Kidney (tissue), 14 donors: ENCODE results near the gene KITLG. TPM values are rescaled to one million over a fixed set of nuclear protein-coding genes. Genes with fewer than 3 reads are reported as not detected.
A peak's percentile ranks its signal among the peaks of the same experiment; 100 is the strongest.

Experiments
- DNase-seq, 5 donors: peaks; one replicate each; pipeline ENCODE4 v3.0.0-alpha.2; 2013 to 2020
- FAIRE-seq: peaks from 2 replicates; lab custom pipeline; 2012; peaks lifted over from hg19 to GRCh38; lab: Jason Lieb, UNC
- H3K27ac ChIP-seq, 2 donors: one replicate each; pipeline ENCODE4 v1.7.0; 2013; ENCODE audit warnings: low read depth in 2 of 2, low read length in 2 of 2, inconsistent platforms in 1 of 2
- H3K27me3 ChIP-seq: one replicate; pipeline ENCODE4 v1.7.1; 2013; ENCODE audit warnings: low read length, inconsistent platforms; ENCODE audit not compliant: control insufficient read depth, insufficient read depth
- H3K36me3 ChIP-seq, 3 donors: one replicate each; pipeline versions ENCODE4 v1.7.0 to v1.7.1; 2013; ENCODE audit warnings: low read length in 3 of 3, control low read depth in 1 of 3, inconsistent platforms in 1 of 3; ENCODE audit not compliant: insufficient read depth in 3 of 3, control insufficient read depth in 2 of 3
- H3K4me1 ChIP-seq, 3 donors: one replicate each; pipeline versions ENCODE4 v1.7.0 to v1.7.1; 2013; ENCODE audit warnings: low read length in 3 of 3, inconsistent platforms in 1 of 3, low read depth in 1 of 3; ENCODE audit not compliant: control insufficient read depth in 2 of 3, insufficient read depth in 2 of 3
- H3K4me3 ChIP-seq, 3 donors: one replicate each; pipeline versions ENCODE4 v1.7.0 to v1.8.1; 2013; ENCODE audit warnings: low read length in 3 of 3, control low read depth in 1 of 3, inconsistent platforms in 1 of 3
- H3K9ac ChIP-seq, 3 donors: one replicate each; pipeline versions ENCODE4 v1.7.0 to v1.7.1; 2013; ENCODE audit warnings: low read length in 3 of 3, control low read depth in 1 of 3, inconsistent platforms in 1 of 3
- H3K9me3 ChIP-seq, 3 donors: one replicate each; pipeline versions ENCODE4 v1.7.0 to v1.7.1; 2013; ENCODE audit warnings: low read length in 3 of 3, control low read depth in 1 of 3, inconsistent platforms in 1 of 3; ENCODE audit not compliant: control insufficient read depth in 2 of 3, insufficient read depth in 1 of 3
- CTCF ChIP-seq: IDR thresholded peaks from 3 replicates; pipeline ENCODE4 v1.5.1; 2012; ENCODE audit warnings: mild to moderate bottlenecking, moderate library complexity, borderline replicate concordance; ENCODE audit not compliant: insufficient read depth; ENCODE audit errors: extremely low read depth
- intact Hi-C: fragments of 100-400 bp; cut with DNase I; formaldehyde crosslinking; loops from one replicate; pipeline ENCODE4 v1.11.1; 2022
- polyA plus RNA-seq: library from polyadenylated mRNA; stranded (reverse); fragments of 350-450 nt; fragmentation: Illumina TruSeq; extraction: RNeasy Lipid Tissue Mini Kit (QIAGEN cat#74804); gene quantifications from one replicate; pipeline ENCODE4 v1.2.3, GENCODE V29; 2014; ENCODE audit warnings: low read depth, low replicate concordance; ENCODE audit not compliant: insufficient read depth
- total RNA-seq: library from RNA; stranded (reverse); fragmentation: NEBNext Ultra II Directional; extraction: Animal tissue kit (Norgen Biotek cat#: 25700); gene quantifications from one replicate; pipeline ENCODE4 v1.2.1, GENCODE V29; 2021
- donor health status: control.
- donor health status: control.
- donor health status: control.
- donor health status: control.
- donor health status: control.
- donor health status: DM: yes; HTN: yes; CAD: no.
- donor health status: Normal renal cell carcinoma (clear cell type).

Gene KITLG
- total and polyA plus RNA-seq, 2 donors from 2014 or later, result 17.6 to 125 TPM

- no peak overlapping the region for H3K27ac ChIP-seq
- FAIRE-seq (no peak), DNase-seq (no peak)
- H3K4me1 ChIP-seq, result no peaks in the 10 kb centered on the region
- no peak overlapping the region for H3K9ac ChIP-seq
- no peaks in the 10 kb centered on the region for H3K9me3 ChIP-seq
- H3K27me3 ChIP-seq, result no peaks in the 10 kb centered on the region
- no peak for TF ChIP-seq CTCF
- intact Hi-C loops, result no loop called here
- H3K4me3 ChIP-seq, result no peak overlapping the region
- H3K36me3 ChIP-seq, result no peaks in the 10 kb centered on the region
These were observed 126.9 kb downstream of the KITLG start for GRCh38 chr12:88453323-88453722.

DNA sequence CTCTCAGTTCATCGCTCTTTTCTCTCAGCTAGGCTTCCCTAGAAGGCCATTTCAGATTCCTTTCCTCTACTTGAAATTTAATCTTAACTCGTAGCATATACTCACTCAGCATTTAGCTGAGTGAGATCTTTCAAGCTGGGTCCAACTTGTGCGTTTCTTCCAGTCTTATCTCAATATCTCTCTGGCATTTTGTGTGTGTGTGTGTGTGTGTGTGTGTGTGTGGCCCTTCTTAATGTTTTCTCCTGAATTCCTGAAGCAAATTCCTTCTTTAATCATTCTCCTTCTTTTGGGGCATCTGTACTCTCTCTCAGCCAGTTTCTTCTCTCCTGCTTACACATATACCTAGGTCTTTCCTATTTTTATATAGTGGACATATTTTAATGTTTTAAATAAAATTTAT, 129.1 kb downstream of the KITLG start:
- FAIRE-seq (no peak), DNase-seq (peak in 1 of 5 donors; percentile 9)
- H3K4me1 ChIP-seq, result no peaks in the 10 kb centered on the region
- no peak overlapping the region for H3K27ac ChIP-seq
- intact Hi-C loops, result no loop called here
- H3K9me3 ChIP-seq, result no peaks in the 10 kb centered on the region
- H3K27me3 ChIP-seq, result no peaks in the 10 kb centered on the region
- no peak for TF ChIP-seq CTCF
- H3K9ac ChIP-seq, result no peak overlapping the region
- no peak overlapping the region for H3K4me3 ChIP-seq
- no peaks in the 10 kb centered on the region for H3K36me3 ChIP-seq

DNA sequence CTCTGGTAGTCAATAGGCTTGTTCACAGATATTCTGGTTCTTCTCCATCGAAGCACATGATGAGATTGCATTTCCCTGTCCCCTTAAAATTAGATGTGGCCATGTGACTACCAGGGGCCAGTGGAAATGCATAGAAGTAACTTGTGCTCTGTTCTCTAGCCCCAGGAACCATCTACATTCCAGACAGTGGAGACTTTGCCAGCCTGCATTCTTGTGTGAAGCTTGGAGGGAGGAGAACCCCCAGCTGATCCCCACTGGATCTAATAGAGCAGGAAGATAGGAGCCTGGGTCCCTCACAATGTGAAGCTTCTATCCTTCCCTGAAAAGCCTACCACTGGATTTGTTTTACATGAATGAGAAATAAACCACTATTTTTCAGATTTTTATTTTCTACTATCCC, 130.1 kb downstream of the KITLG start:
- intact Hi-C loops, result no loop called here
- Histone ChIP-seq H3K4me3 (no peak overlapping the region), H3K9me3 (no peaks in the 10 kb centered on the region), H3K4me1 (no peaks in the 10 kb centered on the region), H3K9ac (no peak overlapping the region), H3K27ac (no peak overlapping the region), H3K36me3 (no peaks in the 10 kb centered on the region), H3K27me3 (no peaks in the 10 kb centered on the region)
- DNase-seq (no peak), FAIRE-seq (no peak)
- no peak for TF ChIP-seq CTCF

DNA sequence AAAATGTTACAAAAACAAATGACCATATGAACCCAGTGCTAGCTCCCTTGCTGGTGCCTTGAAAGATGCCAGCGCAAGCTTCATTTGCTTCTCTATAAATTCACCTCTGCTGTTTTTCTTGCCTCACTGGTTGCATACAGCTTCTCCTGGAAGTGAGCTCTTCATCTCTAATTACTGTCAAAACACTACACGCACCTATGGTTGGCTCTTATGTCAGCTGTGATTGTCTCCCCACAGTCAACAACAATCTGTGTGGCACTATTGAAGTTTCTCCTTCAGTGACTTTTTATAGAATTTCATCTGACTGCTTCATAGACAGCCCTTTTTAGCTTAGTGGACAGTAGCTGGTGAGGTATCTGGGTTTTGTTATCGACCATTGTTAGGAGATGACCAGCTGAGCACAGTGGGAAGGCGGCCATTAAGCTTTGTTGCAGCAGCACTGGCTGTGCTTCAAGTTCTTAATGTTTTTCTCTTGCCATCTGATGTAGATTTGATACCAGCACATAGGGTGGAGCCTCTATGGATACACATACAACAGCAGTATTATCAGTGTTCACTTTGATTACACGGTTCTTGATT, 131.8 kb downstream of the KITLG start:
- intact Hi-C loops, result no loop called here
- Histone ChIP-seq H3K9me3 (no peaks in the 10 kb centered on the region), H3K27me3 (no peaks in the 10 kb centered on the region), H3K27ac (no peak overlapping the region), H3K36me3 (no peaks in the 10 kb centered on the region), H3K4me1 (no peaks in the 10 kb centered on the region), H3K9ac (no peak overlapping the region), H3K4me3 (no peak overlapping the region)
- DNase-seq (peak in 3 of 5 donors; percentile 39 to 82 (median 58)), FAIRE-seq (no peak)
- no peak for TF ChIP-seq CTCF
